Endometrial microvascular endothelial cells (primary cell): Measurements from ENCODE around the gene TNFRSF1B. TPM values are rescaled to one million over a fixed set of nuclear protein-coding genes. Genes with fewer than 3 reads are reported as not detected.

ENCODE experiments used
- in situ Hi-C: cut with HindIII; loops from 2 replicates; pipeline ENCODE4 v1.10.0; 2017; ENCODE audit warnings: low sequenced_read_pairs, low pct_unique_long_range_greater_than_20kb; ENCODE audit errors: inconsistent ontology term
- total RNA-seq: library from RNA; depleted of rRNA; stranded (reverse); fragments of >200 nt; gene quantifications from one replicate; pipeline ENCODE4 v1.2.3, GENCODE V29; 2015; ENCODE audit errors: inconsistent ontology term

TNFRSF1B gene
- total RNA-seq, 1 donor from 2014 or later: 11.5 TPM

DNA sequence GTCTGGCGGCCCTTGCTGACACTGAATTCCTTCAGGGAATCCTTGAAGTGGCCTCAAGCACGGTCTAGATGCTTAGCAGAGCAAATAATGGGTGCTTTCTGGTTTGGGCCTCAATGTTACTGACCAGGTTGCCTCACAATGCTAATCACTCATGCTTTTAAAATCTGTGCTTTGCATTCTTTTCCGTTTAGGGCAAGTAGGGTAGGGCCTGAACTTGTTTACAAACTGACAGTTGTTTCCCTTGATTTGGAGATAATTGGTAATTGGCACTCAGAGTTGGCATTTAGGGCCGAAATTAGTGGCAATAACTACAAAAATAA is 64.4 kb downstream of the TNFRSF1B start:
- in situ Hi-C loops: no loop called here

DNA sequence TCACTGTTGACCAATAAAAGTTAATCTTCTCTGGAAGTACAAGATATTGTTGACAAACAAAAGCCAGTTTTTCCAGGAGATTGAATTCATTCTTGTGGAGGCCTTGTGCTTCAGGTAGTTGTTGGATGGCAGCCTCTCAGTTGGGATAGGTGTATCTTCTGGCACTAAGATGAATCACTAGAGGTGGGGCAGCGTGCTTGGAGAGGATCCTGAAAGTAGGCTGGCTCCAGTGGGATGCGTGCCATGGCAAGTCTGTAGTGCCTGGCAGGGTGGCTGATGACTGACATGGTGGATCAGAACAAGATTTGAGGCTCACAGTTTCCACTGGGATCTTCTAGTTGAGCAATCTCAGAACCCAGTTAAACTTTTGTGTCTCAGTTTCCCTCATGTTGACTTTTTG is 65.4 kb downstream of the TNFRSF1B start:
- in situ Hi-C loops: no loop called here

DNA sequence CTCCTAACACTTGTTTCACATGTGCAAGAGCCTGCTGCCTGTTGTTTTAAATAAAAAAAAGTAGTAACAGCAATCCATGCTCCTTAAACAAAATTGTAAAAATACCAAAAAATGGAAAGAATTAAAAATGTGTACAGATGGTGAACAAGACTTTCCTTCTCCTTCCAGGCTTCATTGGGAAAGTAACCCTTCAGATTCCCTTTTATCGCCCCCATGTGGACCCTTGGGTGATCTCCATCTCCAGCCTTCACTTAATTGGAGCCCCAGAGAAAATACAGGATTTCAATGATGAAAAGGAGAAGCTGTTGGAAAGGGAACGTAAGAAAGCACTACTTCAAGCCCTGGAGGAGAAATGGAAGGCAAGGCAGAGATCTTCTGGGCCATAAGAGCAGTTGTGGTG is 77.3 kb downstream of the TNFRSF1B start:
- in situ Hi-C loops: no loop called here

DNA sequence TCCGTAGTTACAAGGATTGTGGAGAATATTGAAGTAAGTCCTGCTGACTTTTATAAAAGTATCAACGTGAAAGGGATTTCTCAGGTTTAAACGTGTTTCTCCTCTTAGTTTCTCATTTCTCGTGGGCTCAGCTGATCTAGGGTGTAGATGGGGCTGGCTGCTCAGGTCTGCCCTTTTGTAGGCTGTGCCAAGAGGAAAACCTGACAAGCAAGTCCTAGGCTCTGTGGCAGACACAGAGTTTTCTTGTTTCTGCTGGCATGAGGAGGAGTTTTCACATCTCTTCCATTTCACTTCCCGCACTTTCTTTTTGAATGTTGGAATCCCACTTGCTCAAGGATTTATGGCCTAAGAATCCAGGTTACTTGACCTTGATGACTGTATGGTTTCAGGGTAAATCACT is 77.8 kb downstream of the TNFRSF1B start:
- in situ Hi-C loops: no loop called here

DNA sequence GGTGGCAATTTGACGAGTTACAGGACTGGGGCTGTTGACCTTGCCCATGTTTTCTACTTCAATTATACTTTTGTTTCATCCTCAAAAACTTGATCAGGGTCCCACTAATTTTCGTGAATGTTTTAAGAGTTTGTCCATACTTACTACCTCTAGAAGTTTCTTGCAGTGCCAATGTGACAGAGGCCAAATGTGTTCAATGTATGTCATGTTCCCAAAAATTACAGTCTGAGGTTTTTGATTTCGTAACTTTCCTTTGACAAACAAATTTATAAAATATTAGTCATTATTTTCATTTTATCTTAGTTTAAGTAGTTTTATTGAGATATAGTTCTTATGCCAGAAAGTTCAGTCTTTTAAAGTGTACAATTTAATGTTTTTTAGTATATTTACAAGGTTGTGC is 78.3 kb downstream of the TNFRSF1B start:
- in situ Hi-C loops: no loop called here

DNA sequence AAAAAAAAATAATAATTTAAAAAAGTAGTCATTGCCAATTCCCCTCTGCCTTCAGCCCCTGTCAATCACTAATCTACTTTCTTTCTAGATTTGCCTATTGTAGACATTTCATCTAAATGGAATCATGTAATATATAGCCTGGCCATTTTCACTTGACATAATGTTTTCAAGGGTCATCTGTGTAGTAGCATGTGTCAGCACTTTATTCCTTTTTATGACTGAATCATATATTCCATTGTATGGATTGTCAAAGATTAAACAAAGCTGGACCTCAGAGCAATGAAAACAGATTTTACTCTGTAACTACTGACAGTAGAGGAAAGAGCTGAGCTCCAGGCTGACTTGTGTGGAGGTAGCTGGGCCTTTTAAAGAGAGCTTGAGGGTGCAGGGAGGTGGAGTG is 78.9 kb downstream of the TNFRSF1B start:
- in situ Hi-C loops: no loop called here

DNA sequence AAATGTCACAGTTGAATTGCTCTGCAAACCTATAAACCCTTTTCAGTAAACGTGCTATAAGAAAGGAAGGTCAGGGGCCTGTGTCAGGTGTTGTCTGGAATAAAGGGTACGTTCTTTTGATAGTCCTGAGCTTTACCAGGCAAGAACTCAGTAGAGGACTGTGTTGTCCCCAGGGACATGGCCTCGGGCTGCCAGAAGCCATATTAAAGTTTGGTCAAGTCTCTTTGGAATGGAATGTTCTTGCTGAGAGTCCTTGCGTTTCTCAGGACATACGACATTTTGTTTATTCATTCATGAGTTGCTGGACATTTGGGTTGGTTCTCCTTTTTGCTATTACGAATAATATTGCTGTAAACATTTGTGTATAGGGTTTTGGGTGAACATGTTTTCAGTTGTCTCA is 79.8 kb downstream of the TNFRSF1B start:
- in situ Hi-C loops: no loop called here

DNA sequence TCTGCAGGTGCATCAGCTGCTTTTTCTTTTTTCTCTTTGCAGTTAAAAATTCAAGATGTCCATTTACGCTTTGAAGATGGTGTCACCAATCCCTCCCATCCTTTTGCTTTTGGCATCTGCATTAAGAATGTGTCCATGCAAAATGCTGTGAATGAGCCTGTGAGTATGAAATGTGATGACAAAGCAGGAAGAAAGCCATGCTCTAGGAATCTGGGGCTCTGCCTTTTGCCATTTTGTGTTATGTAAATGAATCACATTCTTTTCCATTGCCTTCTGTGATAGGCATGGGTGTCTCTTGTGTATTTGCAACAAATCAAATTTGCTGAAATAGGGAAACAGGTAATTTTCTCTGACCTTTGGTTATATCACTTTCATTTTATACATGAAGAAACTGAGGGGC is 82.4 kb downstream of the TNFRSF1B start:
- in situ Hi-C loops: no loop called here

DNA sequence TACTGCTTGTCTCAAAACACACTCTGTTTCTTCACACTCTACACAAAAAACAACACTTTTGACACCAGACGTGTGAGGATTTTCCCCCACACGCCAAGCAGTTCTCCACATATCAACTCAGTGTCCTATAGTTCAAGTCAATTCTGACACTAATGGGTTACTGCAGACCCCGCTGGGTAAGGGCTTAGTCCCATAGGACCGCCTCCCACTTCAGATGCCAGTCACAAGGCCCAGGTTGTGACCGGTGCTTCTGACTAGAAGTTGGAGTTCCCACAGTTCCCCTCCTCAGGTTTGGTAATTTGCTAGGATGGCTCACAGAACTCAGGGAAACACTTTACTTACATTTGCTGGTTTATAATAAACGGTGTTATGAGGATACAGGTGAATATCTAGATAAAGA is 83.0 kb downstream of the TNFRSF1B start:
- in situ Hi-C loops: no loop called here

DNA sequence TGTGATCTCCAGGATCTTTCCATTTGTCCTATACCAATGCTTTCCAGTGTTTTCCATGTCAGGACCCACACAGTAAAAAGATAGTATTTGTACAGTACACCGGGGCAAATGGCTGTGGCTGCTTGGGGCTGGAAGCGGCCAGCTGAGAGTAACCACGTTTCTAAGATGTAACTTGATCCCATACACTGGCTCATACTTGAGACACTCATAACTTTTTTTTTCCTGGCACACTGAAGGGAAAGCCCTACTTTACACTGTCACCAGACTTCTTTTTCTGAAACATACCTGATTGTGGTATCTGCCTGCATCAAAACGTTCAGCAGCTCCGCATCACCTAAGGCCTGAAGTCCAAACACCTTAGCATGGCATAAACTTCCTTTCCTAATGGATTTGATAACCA is 84.7 kb downstream of the TNFRSF1B start:
- in situ Hi-C loops: no loop called here

DNA sequence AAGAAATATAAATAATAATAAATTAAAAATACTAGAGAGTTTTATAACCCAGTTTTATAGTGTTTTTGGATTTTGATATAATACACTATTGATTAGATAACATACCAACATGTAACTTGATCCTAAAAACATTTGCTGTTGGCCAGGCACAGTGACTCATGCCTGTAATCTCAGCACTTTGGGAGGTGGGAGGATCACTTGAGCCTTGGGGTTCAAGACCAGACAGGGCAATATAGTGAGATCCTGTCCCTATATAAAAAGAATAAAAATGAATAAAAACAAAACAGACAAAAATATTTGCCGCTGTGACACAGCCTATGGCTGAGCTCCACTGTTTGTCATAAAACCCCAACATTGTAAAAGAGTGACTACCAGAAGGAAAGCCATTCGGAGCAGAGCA is 89.1 kb downstream of the TNFRSF1B start:
- in situ Hi-C loops: no loop called here

DNA sequence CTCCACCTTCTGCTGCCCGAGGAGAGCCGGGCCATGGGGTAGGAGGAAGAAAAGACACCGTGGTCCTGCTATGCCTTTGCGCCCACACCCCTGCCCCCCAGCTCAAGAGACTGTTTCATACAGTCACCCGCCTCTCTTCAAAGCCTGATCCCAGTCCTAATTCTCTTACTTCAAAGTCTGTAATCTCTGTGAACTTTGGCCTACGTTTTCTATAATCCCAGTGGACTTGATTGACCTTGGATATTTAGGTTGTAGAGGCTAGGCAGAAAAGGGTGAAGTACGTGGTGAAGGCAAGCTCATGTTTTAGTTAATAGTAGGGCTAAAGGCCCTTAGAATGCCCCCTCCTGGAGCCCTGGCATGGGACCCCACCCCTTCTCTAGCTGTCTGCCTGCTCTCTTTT is 91.5 kb downstream of the TNFRSF1B start:
- in situ Hi-C loops: no loop called here

Other genes with a start within 250 kb of the TNFRSF1B start
- 113 TPM for gene KIAA2013, start 240.6 kb upstream of the TNFRSF1B start, total RNA-seq
- gene PLOD1, start 232.3 kb upstream of the TNFRSF1B start, total RNA-seq: 394 TPM
- gene MFN2, start 186.5 kb upstream of the TNFRSF1B start, total RNA-seq: 142 TPM
- 50.9 TPM for gene MIIP, start 147.5 kb upstream of the TNFRSF1B start, total RNA-seq
- gene TNFRSF8, start 103.7 kb upstream of the TNFRSF1B start, total RNA-seq: not detected
- 19.3 TPM for gene VPS13D, start 63.0 kb downstream of the TNFRSF1B start, total RNA-seq